22Rv1 (cell line): ENCODE data around the gene INAFM2.

ENCODE experiments used
- CTCF ChIP-seq: fragments of 450-650 bp; IDR thresholded peaks from 2 replicates; pipeline ENCODE4 v1.5.1; 2017; ENCODE audit warnings: mild to moderate bottlenecking
- ZFX ChIP-seq: fragments of 450-650 bp; IDR thresholded peaks from 2 replicates; pipeline ENCODE4 v1.6.1; 2017; ENCODE audit warnings: antibody characterized with exemption, borderline replicate concordance

GRCh38 chr15:40334941-40335795 is 11.7 kb downstream of the INAFM2 start:
- TF ChIP-seq CTCF (no peak), ZFX (no peak)
